Esophagus muscularis mucosa (tissue), 4 donors: ENCODE results near the gene CRACDL. TPM values are rescaled to one million over a fixed set of nuclear protein-coding genes. Genes with fewer than 3 reads are reported as not detected.
"Not testable (repeated sequence)": the region's sequence is repeated elsewhere in the genome, so short reads cannot be mapped to it uniquely, and the experiment has no call there.

ENCODE experiments used
- DNase-seq: peaks from one replicate; pipeline ENCODE4 v3.0.0-alpha.2; 2017; ENCODE audit errors: extremely low spot score
- H3K27ac ChIP-seq, 4 donors: fragments of 200-600 bp; sonication (generic); replicated peaks in 1 of 4; 1 replicate in 3 of 4; 2 replicates in 1 of 4; pipeline ENCODE4 v1.5.1; 2016 to 2019; ENCODE audit warnings: mild to moderate bottlenecking in 1 of 4
- H3K27me3 ChIP-seq, 4 donors: fragments of 200-600 bp; sonication (generic); one replicate each; pipeline versions ENCODE4 v1.5.1 to v1.6.0; 2016 to 2019
- H3K36me3 ChIP-seq, 4 donors: fragments of 200-600 bp; sonication (generic); one replicate each; pipeline ENCODE4 v1.5.1; 2016 to 2019
- H3K4me1 ChIP-seq, 4 donors: fragments of 200-600 bp; sonication (generic); one replicate each; pipeline ENCODE4 v1.5.1; 2016 to 2019
- H3K4me3 ChIP-seq, 4 donors: fragments of 200-600 bp; sonication (generic); 1 replicate in 2 of 4; 2 replicates in 2 of 4; pipeline ENCODE4 v1.5.1; 2016 to 2019; ENCODE audit warnings: mild to moderate bottlenecking in 4 of 4, moderate library complexity in 1 of 4
- H3K9me3 ChIP-seq, 4 donors: fragments of 200-600 bp; sonication (generic); 1 replicate in 3 of 4; 2 replicates in 1 of 4; pipeline ENCODE4 v1.5.1; 2016 to 2019
- CTCF ChIP-seq, 3 experiments: fragments of 200-600 bp in 2 of 3; fragments of 450-650 bp in 1 of 3; sonication (generic) in 2 of 3; IDR thresholded peaks; one replicate each; pipeline ENCODE4 v1.5.1; 2017 to 2019; ENCODE audit warnings: antibody characterized with exemption in 3 of 3, mild to moderate bottlenecking in 2 of 3, moderate library complexity in 1 of 3
- EP300 ChIP-seq: sonication (generic); formaldehyde crosslinking; IDR thresholded peaks from one replicate; pipeline ENCODE4 v1.6.1; 2017; ENCODE audit warnings: antibody characterized with exemption
- POLR2A ChIP-seq: fragments of 450-650 bp; IDR thresholded peaks from one replicate; pipeline ENCODE4 v1.6.1; 2017; ENCODE audit warnings: antibody characterized with exemption, moderate library complexity, mild to moderate bottlenecking, low read depth
- POLR2AphosphoS5 ChIP-seq, 2 donors: sonication (generic); formaldehyde crosslinking; IDR thresholded peaks; one replicate each; pipeline ENCODE4 v1.6.1; 2017; ENCODE audit warnings: antibody characterized with exemption in 2 of 2
- WGBS: methylation state at CpG from one replicate; pipeline ENCODE4 v1.1.5; 2018; 5-methylcytosine and 5-hydroxymethylcytosine counted together
- intact Hi-C: fragments of 100-400 bp; cut with DNase I; formaldehyde crosslinking; loops from one replicate; pipeline ENCODE4 v1.15.1; 2023
- total RNA-seq, 4 donors: library from RNA; depleted of rRNA; stranded (reverse); fragments of >200 nt; gene quantifications; one replicate each; pipeline versions ENCODE4 v1.1.0 to v1.2.1, GENCODE V29; 2016

CRACDL gene
- total RNA-seq, 4 donors from 2014 or later = 1.7 to 4.7 (median 3.3) TPM

GRCh38 chr2:98761267-98761781 lies 174.7 kb downstream of the CRACDL start:
- TF ChIP-seq POLR2AphosphoS5 (IDR thresholded peaks at IDR 0.05) (no peak), CTCF (IDR thresholded peaks at IDR 0.05) (no peak), POLR2A (no peak), EP300 (no peak)
- Histone ChIP-seq H3K9me3 (no peaks in the 10 kb centered on the region), H3K27me3 (no peaks in the 10 kb centered on the region), H3K27ac (no peak overlapping the region), H3K36me3 (no peaks in the 10 kb centered on the region), H3K4me1 (peaks cover 7 to 19% (median 10%) of the 10 kb centered on the region in 4 donors), H3K4me3 (no peak overlapping the region)
- intact Hi-C loops = no loop called here
- WGBS = 75% methylated on average over 9 of the region's 9 CpGs
- no peak for DNase-seq

GRCh38 chr2:98759827-98760625 lies 176.0 kb downstream of the CRACDL start:
- Histone ChIP-seq H3K4me3 (no peak overlapping the region), H3K27me3 (no peaks in the 10 kb centered on the region), H3K27ac (no peak overlapping the region), H3K9me3 (no peaks in the 10 kb centered on the region), H3K4me1 (peaks cover 7 to 19% (median 10%) of the 10 kb centered on the region in 4 donors), H3K36me3 (no peaks in the 10 kb centered on the region)
- 71% methylated on average over 6 of the region's 6 CpGs for WGBS
- DNase-seq = no peak
- TF ChIP-seq CTCF (IDR thresholded peaks at IDR 0.05) = no peak
- TF ChIP-seq EP300 = no peak
- TF ChIP-seq POLR2AphosphoS5 (IDR thresholded peaks at IDR 0.05) = no peak
- TF ChIP-seq POLR2A = no peak
- intact Hi-C loops = no loop called here

- Histone ChIP-seq H3K4me3 (no peak overlapping the region), H3K9me3 (no peaks in the 10 kb centered on the region), H3K27me3 (no peaks in the 10 kb centered on the region), H3K27ac (peak overlapping the region in 2 of 4 donors; percentile 20 to 43), H3K36me3 (no peaks in the 10 kb centered on the region), H3K4me1 (peaks cover 7 to 19% (median 10%) of the 10 kb centered on the region in 4 donors)
- TF ChIP-seq EP300 = no peak
- TF ChIP-seq CTCF (IDR thresholded peaks at IDR 0.05) = no peak
- intact Hi-C loops = no loop called here
- no peak for DNase-seq
- 64% methylated on average over 2 of the region's 2 CpGs for WGBS
Observed at GRCh38 chr2:98759338-98759737, 176.7 kb downstream of the CRACDL start.

GRCh38 chr2:98757904-98758421 lies 178.1 kb downstream of the CRACDL start:
- Histone ChIP-seq H3K27me3 (no peaks in the 10 kb centered on the region), H3K4me1 (peaks cover 7 to 19% (median 10%) of the 10 kb centered on the region in 4 donors), H3K36me3 (no peaks in the 10 kb centered on the region), H3K27ac (peak overlapping the region in 3 of 4 donors; percentile 24 to 61 (median 30)), H3K4me3 (no peak overlapping the region), H3K9me3 (no peaks in the 10 kb centered on the region)
- 30% methylated on average over 9 of the region's 9 CpGs for WGBS
- intact Hi-C loops = no loop called here
- no peak for TF ChIP-seq EP300
- TF ChIP-seq POLR2AphosphoS5 (IDR thresholded peaks at IDR 0.05) = peak; percentile 55 to 69
- no peak for DNase-seq

GRCh38 chr2:98753801-98754200 lies 182.2 kb downstream of the CRACDL start:
- TF ChIP-seq POLR2A = no peak
- no peak for TF ChIP-seq CTCF (IDR thresholded peaks at IDR 0.05)
- no peak for TF ChIP-seq POLR2AphosphoS5 (IDR thresholded peaks at IDR 0.05)
- no peak for TF ChIP-seq EP300
- Histone ChIP-seq H3K36me3 (no peaks in the 10 kb centered on the region), H3K4me3 (no peak overlapping the region), H3K27me3 (no peaks in the 10 kb centered on the region), H3K27ac (no peak overlapping the region), H3K9me3 (no peaks in the 10 kb centered on the region), H3K4me1 (peaks cover 7 to 11% (median 10%) of the 10 kb centered on the region in 4 donors)
- no peak for DNase-seq
- intact Hi-C loops = no loop called here

- H3K36me3 ChIP-seq, intact Hi-C loops, H3K4me3 ChIP-seq, H3K27me3 ChIP-seq, H3K4me1 ChIP-seq, DNase-seq, H3K27ac ChIP-seq, H3K9me3 ChIP-seq: not testable (repeated sequence)
- WGBS = 86% methylated on average over 4 of the region's 4 CpGs
Observed at GRCh38 chr2:98752711-98753110, 183.3 kb downstream of the CRACDL start.
